Daoy (cell line): ENCODE data around the gene FBXL13. TPM values are rescaled to one million over a fixed set of nuclear protein-coding genes. Genes with fewer than 3 reads are reported as not detected.
"Not testable (repeated sequence)": the region's sequence is repeated elsewhere in the genome, so short reads cannot be mapped to it uniquely, and the experiment has no call there.

ENCODE experiments used
- DNase-seq: peaks from one replicate; pipeline ENCODE4 v3.0.0-alpha.2; 2015; ENCODE audit warnings: low read depth
- total RNA-seq: library from RNA; depleted of rRNA; stranded (reverse); fragments of >200 nt; shearing (Covaris generic); gene quantifications from 2 replicates; pipeline ENCODE4 v1.2.3, GENCODE V29; 2014

The FBXL13 gene
- total RNA-seq, 1 experiment from 2014 or later = 3.1 TPM

DNA sequence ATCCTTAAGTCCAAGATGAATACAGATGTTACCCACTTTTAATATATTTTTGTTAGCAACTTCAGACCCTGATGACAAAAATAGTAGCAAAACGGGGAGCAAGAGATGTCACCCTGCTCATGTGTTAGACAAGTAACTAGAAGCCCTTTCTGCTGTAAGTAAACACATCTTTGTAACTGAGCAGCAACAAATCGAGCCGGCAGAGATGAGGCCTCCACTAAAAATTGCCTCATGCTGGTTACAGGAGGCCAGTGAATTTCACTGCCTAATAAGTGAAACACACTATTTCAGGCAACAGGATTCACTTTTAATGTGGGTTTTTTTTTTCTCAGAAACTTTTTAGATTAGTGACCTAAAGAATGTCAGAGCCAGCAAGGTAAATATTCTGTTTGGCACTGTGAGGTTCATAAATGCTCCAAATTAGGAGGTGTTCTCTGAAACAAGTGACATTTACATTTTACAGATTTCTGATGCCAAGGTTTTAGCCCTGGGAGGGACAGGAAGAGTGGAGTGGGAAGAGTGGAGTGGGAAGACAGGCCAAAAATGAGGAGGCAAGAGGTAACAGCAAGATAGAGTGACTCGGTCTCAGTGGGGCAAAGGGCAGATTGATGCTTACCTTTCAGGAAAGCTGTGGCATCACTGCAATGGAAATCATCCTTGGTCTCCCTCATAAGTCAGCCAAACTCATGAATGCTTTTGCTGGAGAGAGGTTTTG lies 215.4 kb downstream of the FBXL13 start:
- DNase-seq = no peak

DNA sequence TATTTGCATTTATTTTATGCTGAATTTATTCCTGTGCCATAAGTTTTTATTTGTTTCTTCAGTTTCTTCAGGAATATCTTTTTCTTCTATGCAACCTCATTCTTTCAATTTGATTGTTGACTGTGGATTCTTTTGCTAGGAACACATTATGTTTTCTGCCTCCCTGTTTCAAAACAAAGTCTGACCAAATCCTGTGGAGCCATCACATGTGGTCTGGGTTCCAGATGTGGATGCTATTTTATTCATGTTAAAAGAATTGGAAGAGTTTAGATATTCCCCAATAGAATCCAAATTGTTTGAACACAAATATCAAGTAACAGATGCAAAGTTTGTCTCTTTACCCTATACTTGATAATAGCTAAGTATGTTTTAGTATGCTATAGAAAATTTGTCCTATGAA lies 218.6 kb downstream of the FBXL13 start:
- no peak for DNase-seq

DNA sequence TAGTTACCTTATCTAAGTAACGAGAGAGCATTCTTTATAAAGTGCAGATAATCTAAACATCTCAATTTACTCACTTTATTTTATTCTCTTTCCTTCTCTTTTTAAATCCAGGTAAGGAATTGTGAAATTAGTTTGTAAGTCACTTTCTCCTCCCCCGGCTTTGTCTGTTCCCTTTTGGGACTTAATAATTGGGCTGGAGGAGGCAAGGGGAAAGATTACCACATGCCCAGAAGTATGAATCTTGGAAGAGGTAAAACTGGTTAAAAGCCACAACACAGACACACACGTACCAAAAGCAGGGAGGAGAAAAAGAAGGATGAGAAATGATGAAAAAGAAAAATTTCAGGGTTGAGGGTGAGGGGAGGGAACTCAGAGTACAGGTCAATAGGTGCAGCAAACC lies 225.1 kb downstream of the FBXL13 start:
- DNase-seq = no peak

DNA sequence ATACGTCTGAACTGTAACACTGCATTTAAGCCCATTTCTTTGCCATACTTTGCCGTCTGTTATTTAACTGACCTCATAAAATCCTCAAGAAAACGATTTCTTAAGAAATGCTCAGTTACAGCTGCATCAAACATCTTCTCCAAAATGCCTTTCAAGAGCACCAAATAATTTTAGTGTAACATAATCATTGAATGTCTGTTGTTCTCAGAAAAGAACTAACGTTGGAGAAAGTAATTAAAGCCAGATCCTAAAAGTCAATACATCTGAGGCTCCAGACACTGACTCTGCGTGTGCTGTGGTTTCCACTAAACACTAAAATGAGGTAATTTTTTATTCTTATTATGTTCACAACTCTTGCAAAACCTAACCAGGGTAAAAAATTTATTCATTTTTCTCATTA lies 225.5 kb downstream of the FBXL13 start:
- DNase-seq = no peak

DNA sequence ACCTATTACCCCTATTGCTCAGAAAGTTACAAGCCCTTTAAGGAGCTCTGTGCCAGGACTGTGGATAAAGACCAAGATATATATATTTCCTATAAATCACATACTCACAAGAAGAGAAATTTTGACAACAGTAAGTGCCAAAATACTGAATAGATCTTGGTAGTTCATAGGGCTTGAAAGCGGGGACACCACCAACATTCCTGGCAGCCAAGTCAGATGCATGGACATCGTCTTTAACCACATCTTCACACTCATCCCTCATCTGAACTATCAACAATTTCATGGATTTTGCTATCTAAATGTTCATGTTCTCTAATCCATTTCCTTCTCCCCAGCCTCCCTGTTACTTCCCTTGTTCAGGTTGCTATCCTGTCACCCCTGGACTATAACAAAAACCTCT lies 229.2 kb downstream of the FBXL13 start:
- DNase-seq = no peak

DNA sequence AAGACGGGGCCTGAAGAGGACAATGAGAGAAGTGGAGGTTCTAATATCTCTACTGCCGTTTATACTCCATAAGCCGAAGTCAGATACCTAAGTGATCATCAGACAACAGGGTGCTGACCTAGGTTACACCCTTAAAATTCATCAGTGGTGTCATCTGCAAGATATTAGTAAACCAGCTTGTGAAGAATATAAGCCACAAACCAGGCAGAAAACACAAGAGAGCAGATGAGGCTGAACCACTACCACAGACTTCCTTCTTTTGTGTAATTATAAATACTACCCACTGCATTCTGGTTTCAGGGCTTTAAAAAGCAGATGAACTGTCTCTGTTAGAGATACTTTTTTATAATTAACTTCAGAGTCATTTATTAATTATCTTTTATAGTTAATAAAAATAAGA lies 230.7 kb downstream of the FBXL13 start:
- DNase-seq = no peak

DNA sequence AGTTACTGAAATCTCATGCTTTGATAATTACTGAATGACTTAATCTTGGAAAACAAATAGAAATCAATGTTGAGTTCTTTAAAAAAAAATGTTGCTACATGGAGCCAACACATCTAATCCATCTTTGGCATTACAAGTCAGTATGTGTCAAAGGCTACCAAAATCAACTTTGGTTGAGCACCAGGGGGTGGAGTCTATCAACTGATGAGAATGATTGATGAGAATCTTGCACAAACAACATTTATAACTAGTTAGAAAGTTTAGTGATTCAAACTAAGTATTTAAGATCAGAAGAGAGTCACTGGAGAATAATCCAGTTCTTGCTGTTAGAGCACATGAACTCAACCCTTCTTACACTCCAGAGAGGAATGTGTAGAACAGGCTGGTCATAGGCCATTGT lies 232.3 kb downstream of the FBXL13 start:
- no peak for DNase-seq

DNA sequence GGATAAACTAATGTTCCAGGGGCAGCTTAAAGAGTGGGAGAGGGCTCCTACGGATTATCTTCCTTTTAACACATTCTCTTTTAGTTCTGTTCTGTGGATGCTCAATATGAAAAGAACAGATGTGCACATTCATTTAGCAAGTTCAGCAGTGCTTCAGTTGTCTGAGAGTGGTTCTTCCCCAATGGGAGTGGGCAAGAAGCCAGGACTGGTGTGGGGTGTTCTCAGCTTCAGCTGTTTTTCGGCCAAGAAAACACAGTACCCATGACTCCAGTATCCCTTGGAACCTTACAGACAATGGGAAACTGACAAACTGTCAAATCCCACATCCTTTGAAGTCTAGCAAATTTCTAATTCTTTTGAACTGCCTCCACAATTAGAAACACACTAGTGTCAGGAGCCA lies 233.3 kb downstream of the FBXL13 start:
- no peak for DNase-seq

DNA sequence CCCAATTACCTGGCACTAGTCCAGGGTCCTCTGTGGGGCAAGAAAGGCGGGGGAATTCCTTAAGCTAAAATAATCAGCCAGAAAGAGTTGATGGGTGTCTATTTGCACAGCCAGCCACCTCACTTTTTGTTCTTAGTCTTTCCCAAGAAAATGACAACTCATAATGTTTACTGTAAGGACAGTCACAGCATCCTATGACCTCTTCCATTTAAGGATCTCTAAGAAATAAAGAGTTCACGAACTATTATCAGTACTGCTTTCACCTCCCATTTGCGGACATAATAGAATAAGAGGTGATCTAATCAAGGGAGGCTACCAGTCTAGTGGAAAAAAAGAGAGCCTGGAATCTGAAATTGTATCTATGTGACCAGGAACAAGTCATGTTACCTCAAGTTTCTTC lies 234.2 kb downstream of the FBXL13 start:
- DNase-seq = no peak

DNA sequence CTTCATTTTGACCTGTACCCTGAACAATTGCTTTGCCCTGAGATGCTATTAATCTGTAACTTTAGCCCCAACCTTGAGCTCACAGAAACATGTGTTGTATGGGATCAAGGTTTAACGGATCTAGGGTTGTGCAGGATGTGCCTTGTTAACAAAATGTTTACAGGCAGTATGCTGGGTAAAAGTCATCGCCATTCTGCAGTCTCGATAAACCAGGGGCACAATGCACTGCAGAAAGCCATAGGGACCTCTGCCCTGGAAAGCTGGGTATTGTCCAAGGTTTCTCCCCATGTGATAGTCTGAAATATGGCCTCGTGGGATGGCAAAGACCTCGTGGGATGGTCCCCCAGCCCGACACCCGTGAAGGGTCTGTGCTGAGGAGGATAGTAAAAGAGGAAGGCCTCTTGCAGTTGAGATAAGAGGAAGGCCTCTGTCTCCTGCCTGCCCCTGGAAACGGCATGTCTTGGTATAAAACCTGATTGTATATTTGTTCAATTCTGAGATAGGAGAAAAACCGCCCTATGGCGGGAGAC lies 236.0 kb downstream of the FBXL13 start:
- not testable (repeated sequence) for DNase-seq

DNA sequence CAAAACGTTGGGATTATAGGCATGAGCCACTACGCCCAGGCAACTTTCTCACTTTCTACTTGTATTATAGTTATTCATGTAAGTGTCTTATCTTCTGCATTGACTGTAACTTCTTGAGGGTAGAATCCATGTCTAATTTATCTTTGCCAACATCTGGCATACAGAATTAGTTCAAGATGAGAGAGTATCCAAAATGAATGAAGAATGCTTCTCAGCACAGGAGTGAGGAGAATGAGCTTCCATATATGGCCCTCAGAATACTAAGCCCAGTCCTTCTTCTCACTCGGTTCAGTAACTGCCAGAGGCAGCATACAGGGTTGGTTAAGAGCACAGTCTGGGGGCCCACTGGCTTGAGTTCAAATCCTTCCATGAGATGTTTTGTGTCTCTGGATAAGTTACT lies 236.8 kb downstream of the FBXL13 start:
- DNase-seq = no peak

DNA sequence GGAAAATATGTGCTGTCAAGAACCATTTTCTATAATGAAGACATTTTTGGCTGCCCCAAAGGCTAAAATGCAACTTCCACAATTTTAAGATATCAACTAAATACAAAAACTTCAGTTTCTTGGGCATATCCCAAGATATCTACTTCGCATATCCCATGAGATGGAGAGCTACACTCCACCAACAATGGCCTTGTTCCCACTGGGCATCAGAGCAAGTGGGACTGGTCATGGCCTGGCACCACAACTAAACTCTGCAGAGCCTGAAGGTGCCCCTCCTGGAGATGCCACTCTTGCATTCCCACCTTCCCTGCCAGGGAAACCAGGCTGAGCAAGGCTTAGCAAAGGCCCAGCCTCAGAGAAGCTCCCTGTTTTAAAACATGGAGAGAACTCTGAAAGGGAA lies 237.6 kb downstream of the FBXL13 start:
- DNase-seq = no peak

DNA sequence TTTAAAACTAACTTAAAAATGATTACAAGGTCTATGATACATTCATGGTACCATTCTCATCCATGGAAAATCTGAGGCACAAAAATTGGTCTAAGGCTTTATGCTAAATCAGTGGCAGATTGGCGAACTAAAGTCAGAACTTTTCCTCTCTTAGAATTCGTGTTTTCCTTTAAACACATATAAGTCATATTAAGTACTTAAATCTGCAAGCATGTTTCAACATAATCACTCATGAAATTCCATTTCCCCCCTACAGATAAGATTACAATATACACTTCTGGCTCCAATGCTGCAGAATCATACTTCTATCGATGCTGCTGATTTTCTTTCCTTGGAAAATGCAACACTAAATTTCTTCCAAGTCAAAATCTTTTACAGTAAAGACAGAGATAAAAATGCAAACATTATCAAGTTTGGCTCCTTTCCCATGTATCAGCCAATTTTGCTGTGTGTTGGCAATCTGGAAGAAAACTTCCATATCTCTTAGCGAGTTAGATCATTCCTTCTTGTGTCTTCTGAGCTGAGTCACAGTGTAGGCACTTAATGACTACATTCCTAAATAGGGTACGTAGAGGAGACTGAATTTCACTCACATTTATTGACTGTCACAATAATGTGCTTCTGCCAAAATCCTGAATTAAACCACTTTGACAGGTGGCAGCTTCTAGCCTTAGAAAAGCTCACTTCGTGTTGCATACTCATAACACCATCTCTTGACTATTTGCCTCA lies 238.2 kb downstream of the FBXL13 start:
- DNase-seq = peak; percentile 92

DNA sequence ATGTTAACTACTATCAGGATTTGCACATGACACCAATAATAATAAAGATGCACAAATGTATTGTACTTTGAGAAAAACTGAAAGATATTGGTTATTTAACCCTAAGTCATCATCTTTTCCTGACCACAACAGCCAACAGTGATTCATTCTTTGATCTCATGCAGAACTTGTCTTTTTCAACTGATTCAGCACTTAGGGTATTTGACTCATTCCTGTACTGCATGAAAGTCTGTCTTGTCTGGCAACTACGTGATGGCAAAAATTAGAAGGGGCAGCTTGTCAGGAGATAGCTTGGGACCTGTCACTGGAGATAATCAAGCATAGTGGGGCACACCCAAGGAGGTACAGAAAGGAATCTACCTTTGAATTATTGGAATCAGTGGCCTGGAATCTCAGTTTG lies 239.6 kb downstream of the FBXL13 start:
- DNase-seq = peak; percentile 89

DNA sequence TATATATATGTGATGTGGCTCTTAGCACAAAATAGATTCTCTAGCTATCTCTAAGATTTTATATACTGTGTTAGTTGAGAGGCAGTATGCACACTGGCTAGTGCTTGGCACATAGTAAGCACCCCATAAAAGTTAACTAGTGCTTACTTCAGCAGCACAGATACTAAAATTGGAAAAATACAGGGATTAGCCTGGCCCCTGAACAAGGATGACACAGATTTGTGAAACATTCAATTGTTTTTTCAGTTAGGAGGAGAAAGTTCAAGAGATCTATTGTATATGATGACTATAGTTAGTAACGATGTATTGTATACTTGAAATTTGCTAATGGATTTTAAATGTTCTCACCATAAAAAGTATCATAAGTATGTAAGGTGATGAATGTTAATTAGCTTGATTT lies 240.1 kb downstream of the FBXL13 start:
- DNase-seq = peak; percentile 18

DNA sequence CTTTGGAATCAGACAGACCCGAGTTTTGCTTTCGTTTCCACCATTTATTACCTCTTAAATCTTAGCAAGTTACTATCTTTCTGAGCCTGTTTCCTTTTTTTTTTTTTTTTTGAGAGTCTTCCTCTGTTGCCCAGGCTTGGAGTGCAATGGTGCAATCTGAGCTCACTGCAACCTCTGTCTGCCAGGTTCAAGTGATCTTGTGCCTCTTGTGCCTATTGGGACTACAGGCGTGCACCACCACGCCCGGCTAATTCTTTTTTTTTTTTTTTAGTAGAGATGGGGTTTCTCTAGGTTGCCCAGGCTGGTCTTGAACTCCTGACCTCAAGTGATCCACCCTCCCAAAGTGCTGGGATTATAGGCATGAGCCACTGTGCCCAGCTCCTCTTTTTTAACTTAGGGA lies 241.3 kb downstream of the FBXL13 start:
- DNase-seq = no peak

DNA sequence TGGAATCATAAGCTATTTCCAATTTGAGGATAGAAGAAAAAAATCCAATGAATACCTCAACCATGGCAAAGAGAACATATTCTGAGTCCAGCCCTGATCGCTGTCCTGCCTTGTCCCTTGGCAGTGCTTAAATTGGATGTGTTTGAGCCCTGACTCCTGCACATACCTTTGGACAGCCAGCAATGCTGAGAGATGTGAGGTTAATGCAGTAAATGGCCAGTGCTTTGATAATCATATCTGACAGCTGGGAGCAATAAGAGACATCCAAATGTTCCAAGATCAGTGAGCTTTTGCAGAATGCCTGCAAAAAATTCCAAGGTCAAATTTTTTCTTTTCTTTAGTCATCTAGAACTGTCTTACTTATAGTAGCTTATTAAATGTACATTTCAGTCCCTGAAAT lies 241.9 kb downstream of the FBXL13 start:
- no peak for DNase-seq

DNA sequence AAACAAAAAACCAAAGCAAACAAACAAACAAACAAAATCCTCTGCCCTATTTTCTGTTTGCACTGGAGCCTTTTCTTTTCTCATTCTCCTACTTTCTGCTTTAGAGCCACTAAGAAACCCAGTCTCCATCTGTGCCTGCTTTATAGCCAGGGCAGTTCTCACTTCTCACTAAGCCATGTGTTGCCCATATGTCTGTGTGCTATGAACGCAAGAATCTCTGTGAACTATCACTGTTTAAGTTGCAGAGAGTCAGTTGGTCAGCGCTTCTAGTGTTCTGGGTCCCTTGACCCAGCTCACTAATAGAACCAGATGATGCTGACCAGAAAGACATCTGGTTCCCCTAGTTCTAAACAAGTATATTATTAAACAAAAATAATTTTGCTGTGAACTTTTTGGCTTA lies 244.4 kb downstream of the FBXL13 start:
- no peak for DNase-seq

DNA sequence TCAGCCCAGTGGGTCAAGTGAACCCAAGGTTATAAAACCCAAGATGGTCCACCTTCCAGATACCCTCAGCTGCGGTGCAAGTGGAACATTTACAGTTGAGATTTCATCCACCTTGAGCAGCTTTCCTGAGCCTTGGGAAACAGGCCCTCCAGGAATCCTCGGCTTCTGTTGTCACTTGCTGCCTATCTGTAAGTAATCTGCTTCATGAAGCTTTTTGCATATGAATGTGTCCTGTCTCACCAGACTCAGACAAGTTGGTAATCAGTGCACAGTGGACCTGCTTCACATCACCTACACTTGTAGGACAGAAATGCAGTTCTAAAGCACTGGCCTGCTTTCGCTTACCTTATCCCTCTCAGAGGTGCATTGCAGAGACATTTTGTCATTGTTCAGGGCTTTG lies 245.5 kb downstream of the FBXL13 start:
- DNase-seq = no peak

DNA sequence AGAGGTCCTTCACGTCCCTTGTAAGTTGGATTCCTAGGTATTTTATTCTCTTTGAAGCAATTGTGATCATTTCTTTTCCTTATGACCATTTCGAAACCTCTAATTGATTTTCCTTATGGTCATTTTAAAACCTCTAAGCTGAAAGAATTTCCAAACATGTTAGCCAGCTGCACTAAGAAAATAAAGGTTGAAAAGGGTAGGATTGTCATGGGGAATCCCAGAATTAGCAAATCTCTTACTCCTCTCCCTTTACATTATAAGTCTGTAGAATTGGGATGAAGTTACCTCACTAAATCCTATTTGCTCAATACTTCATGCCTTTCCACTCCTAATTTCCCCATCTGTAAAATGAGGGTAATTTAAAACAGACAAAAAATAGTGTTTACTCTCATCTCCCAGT lies 246.3 kb downstream of the FBXL13 start:
- DNase-seq = no peak

DNA sequence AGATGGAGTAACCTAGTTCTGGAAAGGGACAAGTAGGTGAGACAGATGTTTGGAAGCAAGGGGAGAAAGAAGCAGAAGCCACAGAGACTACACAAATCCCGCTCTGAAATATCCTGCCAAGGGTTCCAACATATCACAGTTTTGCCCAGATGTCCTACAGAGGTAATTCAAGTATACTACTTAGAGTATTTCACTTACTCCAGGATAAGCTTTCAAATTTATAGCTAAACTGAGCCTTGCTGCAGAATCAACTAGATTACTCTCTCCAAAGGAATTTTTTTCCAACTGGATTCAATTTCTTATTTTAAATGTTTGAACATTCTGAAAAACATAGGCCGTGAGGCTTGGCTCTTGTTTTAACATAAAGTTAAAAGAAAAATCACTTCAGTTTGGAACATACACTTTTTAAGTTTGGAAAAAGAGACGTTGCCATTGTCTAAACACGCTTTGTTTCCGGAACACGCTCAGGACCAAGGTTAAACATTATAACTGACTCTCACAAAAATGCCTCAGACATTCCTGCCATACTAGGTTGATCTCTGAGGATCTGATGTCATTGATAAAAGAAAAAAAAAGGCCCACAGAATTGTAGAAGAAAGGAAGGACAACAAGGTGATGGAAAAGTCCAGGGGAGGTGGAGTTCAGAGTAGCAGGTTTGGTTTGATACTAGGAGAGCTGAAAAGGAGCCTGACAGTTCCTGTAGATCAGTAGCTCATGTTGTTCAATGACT lies 251.0 kb downstream of the FBXL13 start:
- no peak for DNase-seq

DNA sequence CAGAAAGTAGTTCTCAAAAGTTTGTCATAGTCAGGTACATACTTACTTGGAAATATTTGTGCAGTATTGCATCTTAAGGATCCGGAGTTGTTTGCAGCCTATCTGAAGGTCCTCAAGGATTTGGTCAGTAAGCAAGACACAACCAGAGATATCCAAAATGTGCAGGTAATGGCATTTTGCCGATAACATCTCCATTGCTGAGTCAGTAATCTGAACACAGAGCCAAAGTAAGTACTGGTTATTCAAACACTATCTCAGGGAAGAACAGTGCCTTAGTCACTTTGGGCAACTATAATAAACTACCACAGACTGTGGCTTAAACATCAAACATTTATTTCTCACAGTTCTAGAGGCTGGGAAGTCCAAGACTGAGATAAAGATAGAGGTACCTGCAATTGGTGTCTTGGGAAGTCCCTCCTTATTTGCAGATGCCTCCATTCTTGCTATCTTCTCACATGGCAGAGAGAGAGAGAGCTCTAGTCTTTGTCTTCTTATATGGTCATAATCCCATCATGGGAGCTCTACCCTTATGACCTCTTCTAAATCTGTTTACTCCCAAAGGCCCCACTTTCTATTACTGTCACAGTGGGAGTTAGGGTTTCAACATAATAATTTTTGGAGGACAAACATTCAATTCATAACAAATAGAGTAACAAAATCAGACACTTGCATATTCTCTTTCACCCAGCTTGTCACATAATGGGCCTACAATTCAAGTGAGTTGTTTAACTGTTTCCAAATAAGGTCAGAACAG lies 252.4 kb downstream of the FBXL13 start:
- DNase-seq = no peak
